ENCODE measurements around the gene MYO3B.

DNA sequence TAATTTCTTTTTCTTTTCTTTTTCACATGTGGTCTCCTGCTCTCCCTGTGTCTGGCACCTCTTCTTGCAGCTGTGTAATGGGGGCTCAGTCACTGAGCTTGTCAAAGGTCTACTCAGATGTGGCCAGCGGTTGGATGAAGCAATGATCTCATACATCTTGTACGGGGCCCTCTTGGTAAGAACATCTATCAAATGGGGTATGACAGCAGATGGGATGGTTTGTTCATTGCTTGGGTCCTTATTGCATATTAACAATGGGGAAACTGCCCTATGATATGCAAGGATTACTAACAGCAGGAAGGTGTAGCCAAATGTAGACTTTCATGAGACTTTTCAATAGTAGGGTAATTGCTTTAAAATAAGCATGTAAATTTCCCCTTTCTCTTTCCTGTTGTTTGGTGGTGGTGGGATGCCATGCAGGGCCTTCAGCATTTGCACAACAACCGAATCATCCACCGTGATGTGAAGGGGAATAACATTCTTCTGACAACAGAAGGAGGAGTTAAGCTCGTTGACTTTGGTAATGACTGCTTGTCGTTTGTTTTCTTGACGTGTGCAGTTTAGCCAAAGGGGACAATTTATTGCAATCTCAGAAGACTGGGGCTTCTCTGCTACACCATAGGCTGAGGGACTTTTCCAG is 36.5 kb downstream of the MYO3B start:
- TF ChIP-seq, protein P1, sequence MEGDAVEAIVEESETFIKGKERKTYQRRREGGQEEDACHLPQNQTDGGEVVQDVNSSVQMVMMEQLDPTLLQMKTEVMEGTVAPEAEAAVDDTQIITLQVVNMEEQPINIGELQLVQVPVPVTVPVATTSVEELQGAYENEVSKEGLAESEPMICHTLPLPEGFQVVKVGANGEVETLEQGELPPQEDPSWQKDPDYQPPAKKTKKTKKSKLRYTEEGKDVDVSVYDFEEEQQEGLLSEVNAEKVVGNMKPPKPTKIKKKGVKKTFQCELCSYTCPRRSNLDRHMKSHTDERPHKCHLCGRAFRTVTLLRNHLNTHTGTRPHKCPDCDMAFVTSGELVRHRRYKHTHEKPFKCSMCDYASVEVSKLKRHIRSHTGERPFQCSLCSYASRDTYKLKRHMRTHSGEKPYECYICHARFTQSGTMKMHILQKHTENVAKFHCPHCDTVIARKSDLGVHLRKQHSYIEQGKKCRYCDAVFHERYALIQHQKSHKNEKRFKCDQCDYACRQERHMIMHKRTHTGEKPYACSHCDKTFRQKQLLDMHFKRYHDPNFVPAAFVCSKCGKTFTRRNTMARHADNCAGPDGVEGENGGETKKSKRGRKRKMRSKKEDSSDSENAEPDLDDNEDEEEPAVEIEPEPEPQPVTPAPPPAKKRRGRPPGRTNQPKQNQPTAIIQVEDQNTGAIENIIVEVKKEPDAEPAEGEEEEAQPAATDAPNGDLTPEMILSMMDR (IDR thresholded peaks at IDR 0.05), result no peak
- TF ChIP-seq POLR2A (IDR thresholded peaks at IDR 0.05), result no peak

Data from body of pancreas (tissue), 4 donors.